Fibroblast of mammary gland (primary cell): ENCODE data around the gene OR56A3.
"Not testable (repeated sequence)": the region's sequence is repeated elsewhere in the genome, so short reads cannot be mapped to it uniquely, and the experiment has no call there.

Experiments
- DNase-seq: peaks from one replicate; pipeline ENCODE4 v3.0.0-alpha.2; 2010; ENCODE audit warnings: low read depth
- H3K4me3 ChIP-seq: 2 replicates; pipeline ENCODE4 v1.5.1; 2011; ENCODE audit warnings: low read depth, mild to moderate bottlenecking, low read length, moderate library complexity; ENCODE audit not compliant: control insufficient read depth
- CTCF ChIP-seq: conservative IDR thresholded peaks from 2 replicates; pipeline ENCODE4 v1.5.1; 2011; ENCODE audit warnings: low read depth, low read length, inconsistent platforms; ENCODE audit not compliant: control insufficient read depth, insufficient read depth

OR56A3 gene

GRCh38 chr11:5933116-5933515 lies 8.9 kb upstream of the OR56A3 start:
- no peak for DNase-seq
- H3K4me3 ChIP-seq = no peak overlapping the region
- no peak for TF ChIP-seq CTCF

- DNase-seq = no peak
- H3K4me3 ChIP-seq = no peak overlapping the region
- TF ChIP-seq CTCF = no peak
Measured at GRCh38 chr11:5937868-5938602, 4.0 kb upstream of the OR56A3 start.

- TF ChIP-seq CTCF = no peak
- no peak for DNase-seq
- no peak overlapping the region for H3K4me3 ChIP-seq
Measured at GRCh38 chr11:5938603-5938965, 3.5 kb upstream of the OR56A3 start.

GRCh38 chr11:5940748-5941147 lies 1.3 kb upstream of the OR56A3 start:
- DNase-seq = no peak
- H3K4me3 ChIP-seq = no peak overlapping the region
- no peak for TF ChIP-seq CTCF

GRCh38 chr11:5955586-5955985 lies 13.5 kb downstream of the OR56A3 start:
- TF ChIP-seq CTCF = no peak
- DNase-seq = no peak
- no peak overlapping the region for H3K4me3 ChIP-seq

- H3K4me3 ChIP-seq, DNase-seq: not testable (repeated sequence)
Measured at GRCh38 chr11:5960704-5961320, 18.8 kb downstream of the OR56A3 start.

- H3K4me3 ChIP-seq = no peak overlapping the region
- DNase-seq = no peak
- TF ChIP-seq CTCF = no peak
Measured at GRCh38 chr11:5966958-5967357, 24.9 kb downstream of the OR56A3 start.
